Raji (cell line): ENCODE results near the gene GPR160.
A peak's percentile ranks its signal among the peaks of the same experiment; 100 is the strongest.

Source experiments
- POLR2A ChIP-seq: IDR thresholded peaks from 2 replicates; pipeline ENCODE4 v1.6.1; 2011; ENCODE audit warnings: low read depth, low read length, control low read depth; ENCODE audit not compliant: insufficient read depth

Gene GPR160

GRCh38 chr3:170054204-170054603 lies 16.4 kb downstream of the GPR160 start:
- no peak for TF ChIP-seq POLR2A

GRCh38 chr3:170055209-170055608 lies 17.4 kb downstream of the GPR160 start:
- TF ChIP-seq POLR2A, result peak; percentile 48; the same call in 1 of the 2 replicates

GRCh38 chr3:170056710-170057454 lies 19.1 kb downstream of the GPR160 start:
- TF ChIP-seq POLR2A, result peak; percentile 32; the same call in 1 of the 2 replicates

- TF ChIP-seq POLR2A, result no peak
Observed at GRCh38 chr3:170057550-170057949, 19.8 kb downstream of the GPR160 start.

GRCh38 chr3:170058127-170058526 lies 20.3 kb downstream of the GPR160 start:
- no peak for TF ChIP-seq POLR2A

- TF ChIP-seq POLR2A, result no peak
Observed at GRCh38 chr3:170059447-170059846, 21.7 kb downstream of the GPR160 start.

- TF ChIP-seq POLR2A, result no peak
Observed at GRCh38 chr3:170062068-170062467, 24.3 kb downstream of the GPR160 start.

GRCh38 chr3:170062769-170063168 lies 25.0 kb downstream of the GPR160 start:
- TF ChIP-seq POLR2A, result no peak

- no peak for TF ChIP-seq POLR2A
Observed at GRCh38 chr3:170063691-170064090, 25.9 kb downstream of the GPR160 start.

- no peak for TF ChIP-seq POLR2A
Observed at GRCh38 chr3:170064108-170064507, 26.3 kb downstream of the GPR160 start.

GRCh38 chr3:170075441-170076091 lies 37.8 kb downstream of the GPR160 start:
- no peak for TF ChIP-seq POLR2A

- TF ChIP-seq POLR2A, result no peak
Observed at GRCh38 chr3:170076715-170077238, 39.0 kb downstream of the GPR160 start.

GRCh38 chr3:170077361-170077760 lies 39.6 kb downstream of the GPR160 start:
- no peak for TF ChIP-seq POLR2A

GRCh38 chr3:170078620-170079281 lies 41.0 kb downstream of the GPR160 start:
- no peak for TF ChIP-seq POLR2A

GRCh38 chr3:170079536-170080165 lies 41.9 kb downstream of the GPR160 start:
- TF ChIP-seq POLR2A, result no peak
